Activated CD4-positive, alpha-beta T cell treated with anti-CD3 and anti-CD28 coated beads, Interleukin-2, Interleukin-4, amounts not matched to agents 100 ng/mL and 50 ng/mL, durations not matched to agents 16 hours and 8 hours (primary cell): ENCODE results near the gene PC.

Source experiments
- DNase-seq: peaks from one replicate; pipeline ENCODE4 v3.0.0-alpha.2; 2020; ENCODE audit warnings: low spot score

The PC gene

DNA sequence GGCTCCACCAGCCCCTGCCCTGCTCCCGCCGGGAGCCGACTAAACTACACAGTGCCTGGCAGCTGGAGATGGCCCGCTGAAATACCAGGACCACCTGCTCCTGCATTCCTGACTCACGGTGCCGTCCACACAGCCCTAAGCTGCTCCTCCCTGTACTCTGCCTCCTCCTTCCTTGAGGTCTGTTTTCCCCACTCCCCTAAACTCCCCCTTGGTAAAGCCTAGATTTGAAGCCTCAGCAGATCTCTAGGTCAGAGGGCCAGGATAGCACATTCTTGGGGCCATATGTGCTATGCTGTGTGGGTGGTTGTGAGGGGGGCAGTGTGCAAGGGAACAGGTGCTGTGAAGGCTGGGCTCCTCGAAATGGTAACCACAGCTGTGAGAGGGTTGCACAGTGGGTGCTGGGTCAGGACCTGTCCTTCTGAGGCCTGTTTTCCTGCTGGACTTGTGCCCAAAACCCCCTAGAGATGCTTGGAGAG lies 91.6 kb downstream of the PC start:
- no peak for DNase-seq

- DNase-seq, result no peak
Observed at GRCh38 chr11:66866007-66866406, 92.2 kb downstream of the PC start.

GRCh38 chr11:66864924-66865697 lies 93.1 kb downstream of the PC start:
- DNase-seq, result no peak

DNA sequence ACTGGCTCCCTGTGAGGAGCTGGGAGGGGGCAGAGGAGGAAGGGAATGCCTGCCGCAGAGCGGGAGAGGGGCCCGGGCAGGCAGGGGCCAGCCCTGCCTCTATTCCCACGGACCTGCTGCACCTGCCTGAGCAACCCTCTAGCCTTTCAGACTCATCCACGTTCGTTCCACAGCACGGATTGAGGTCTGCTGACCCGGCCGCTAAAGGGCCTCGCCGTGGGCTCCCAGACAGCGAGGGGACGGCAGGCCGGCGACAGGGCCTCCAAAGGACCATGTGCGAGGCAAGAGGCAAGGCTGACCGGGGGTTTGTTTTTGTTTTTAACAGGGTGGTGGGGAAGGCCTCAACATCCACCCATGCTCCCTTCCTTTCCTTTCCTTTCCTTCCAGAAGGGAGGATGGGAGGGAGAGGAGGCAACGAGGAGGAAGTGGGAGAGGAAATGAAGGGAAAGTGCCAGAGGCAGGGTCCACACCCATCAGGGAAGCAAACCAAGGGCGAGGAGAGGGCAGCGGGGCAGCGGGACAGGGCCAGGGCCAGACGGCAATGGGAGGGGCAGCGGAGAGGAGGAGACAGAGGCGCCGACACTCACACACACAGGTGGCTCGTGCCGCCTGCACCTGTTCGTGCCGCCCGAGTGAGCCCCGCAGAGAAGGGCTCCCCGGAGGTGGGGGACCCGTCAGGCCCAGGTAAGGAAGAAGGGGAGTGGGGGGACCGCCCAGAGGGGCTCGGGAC lies 93.8 kb downstream of the PC start:
- no peak for DNase-seq

DNA sequence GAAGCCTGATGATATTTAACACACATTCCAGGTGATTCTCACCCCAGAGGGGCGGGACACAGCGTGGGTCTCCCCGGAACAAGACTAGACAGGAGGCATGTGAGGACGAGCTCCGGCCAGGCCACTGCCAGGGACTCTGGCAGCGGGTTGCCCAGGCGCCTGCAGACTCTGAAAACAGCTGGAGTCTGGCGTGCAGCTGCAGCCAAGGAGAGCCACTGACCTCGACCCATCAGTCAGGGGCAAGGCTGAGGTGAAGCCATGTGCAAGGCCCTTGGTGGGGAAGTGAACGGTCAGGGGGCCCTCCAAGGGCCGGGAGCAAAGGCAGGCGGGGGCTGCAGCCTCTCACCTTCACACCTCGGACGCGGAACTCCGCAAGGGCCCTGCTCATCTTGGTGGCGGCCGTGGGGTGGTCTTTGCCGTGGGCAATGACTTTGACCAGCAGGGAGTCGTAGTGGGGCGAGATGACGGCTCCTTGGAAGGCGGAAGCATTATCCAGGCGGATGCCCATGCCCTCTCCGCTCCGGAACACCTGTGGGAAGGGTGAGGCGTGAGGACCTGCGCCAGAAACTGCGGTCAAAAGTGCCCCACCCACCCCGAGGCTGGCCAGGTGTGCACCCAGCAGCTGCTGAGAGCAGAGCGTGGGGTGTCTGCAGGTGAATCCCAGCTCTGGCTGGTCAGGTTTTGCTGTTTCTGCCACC lies 94.6 kb downstream of the PC start:
- no peak for DNase-seq

DNA sequence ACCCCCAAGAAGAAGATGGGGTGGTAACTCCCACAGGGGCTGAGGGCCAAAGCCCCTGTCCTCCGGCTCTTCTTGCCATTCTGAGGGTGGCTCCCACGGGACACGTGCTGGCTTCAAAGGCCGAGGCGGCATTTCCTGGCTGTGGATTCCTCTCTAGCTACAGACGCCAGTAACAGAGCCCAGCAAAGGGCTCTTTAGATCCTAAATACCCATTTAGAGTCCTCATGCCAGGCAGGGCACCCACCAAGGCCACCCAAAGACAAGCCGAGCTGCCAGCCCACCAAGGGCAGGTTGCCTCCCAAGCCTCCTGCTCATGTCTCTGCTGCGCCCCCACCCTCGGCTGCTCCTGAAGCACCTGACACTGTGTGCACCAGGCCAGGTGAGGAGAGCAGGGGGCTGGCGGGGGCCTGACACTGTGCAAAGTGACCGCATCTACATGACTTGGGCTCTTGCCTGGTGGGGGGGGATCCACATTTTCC lies 95.6 kb downstream of the PC start:
- DNase-seq, result no peak

- DNase-seq, result no peak
Observed at GRCh38 chr11:66861774-66862558, 96.2 kb downstream of the PC start.

DNA sequence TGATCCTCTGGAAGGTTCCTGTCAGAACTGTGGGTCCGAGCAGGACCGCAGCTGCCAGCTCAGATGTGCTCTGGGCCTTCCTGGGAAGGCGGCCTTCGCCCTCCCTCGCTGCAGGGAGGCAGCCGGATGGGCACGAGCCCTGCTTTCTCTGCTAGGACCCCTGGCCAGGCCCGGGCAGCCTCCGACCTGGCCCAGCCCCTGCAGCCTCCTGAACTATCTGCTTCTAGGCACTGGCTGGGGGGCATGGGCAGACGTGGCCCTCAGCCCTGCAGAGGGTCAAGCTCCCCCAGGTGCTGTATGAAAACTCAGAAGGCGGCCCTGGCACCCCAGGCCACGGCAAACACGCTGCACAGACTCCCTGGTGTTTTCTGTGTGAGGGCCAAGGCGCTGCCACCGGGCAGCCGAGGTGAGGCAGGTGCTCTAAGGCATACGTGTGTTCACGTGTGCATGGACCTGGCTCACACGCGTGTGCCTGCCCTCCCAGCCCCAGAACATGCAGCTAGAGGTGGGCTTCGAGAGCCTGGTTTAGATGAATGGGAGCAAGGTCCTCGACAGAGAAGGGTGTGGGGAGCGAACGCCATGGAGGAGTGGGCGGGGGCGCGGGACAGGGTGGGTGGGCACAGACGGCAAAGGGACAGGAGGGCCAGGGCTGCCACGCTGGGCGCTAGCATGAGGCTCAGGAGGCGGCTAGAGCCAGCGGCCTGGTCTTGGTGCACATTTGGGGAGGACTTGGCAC lies 97.0 kb downstream of the PC start:
- DNase-seq, result no peak

- DNase-seq, result no peak
Observed at GRCh38 chr11:66860449-66860831, 97.7 kb downstream of the PC start.

- no peak for DNase-seq
Observed at GRCh38 chr11:66859686-66860448, 98.3 kb downstream of the PC start.

GRCh38 chr11:66858939-66859685 lies 99.1 kb downstream of the PC start:
- DNase-seq, result no peak

GRCh38 chr11:66858186-66858938 lies 99.8 kb downstream of the PC start:
- DNase-seq, result no peak

GRCh38 chr11:66857927-66858185 lies 100.3 kb downstream of the PC start:
- no peak for DNase-seq

- DNase-seq, result no peak
Observed at GRCh38 chr11:66857234-66857926, 100.8 kb downstream of the PC start.

- peak; percentile 28 for DNase-seq
Observed at GRCh38 chr11:66856496-66857233, 101.5 kb downstream of the PC start, which contains the start of gene LRFN4. TSS of gene LRFN4 (plus strand) at chr11:66857064. CDS start at chr11:66857745, 681 bp downstream.

DNA sequence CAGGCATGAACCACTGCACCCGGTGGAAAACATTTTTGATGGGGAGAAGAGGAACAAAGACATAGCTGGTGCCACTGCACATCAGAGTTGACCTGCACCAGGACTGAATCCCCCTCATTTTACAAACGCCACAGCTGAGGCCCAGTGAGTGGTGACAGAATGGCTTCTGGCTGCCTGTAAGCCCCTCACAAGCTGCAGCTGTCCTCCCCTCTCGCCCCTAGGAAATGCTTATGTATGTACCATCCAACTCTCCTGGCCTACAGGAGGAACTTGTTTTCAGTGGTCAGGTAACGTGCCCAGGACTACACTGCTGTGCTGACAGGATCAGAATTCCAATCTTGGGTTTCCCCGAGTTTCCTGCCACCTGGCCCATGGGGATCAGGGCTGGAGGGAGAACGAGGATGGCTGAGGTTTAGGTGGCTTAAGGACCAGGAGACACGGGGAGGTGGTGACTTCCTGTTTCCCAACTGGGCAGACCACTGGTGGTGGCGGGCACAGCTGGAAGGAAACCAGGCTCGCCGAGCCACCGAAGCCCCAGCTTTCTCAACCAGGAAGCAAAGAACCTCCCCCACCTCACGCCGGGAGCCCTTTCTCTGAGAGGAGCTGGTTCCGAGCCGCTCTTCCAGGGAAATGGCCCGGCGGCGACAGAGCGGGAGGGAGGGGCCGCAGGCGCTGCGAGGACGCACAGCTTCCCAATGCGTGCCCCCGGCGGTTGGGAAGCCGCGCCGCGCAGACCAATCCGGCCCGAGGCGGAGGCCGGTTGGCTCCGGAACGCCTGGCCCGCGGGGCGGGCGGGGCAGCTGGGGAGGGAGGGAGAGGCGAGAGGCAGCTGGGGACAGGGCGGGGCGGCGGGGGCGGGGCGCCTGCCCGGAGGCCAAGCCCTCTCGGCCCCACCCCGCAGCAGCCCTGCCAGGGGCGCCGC lies 102.3 kb downstream of the PC start:
- DNase-seq, result peak; percentile 92
